Measurements from ENCODE around the gene TCF4.

Gene TCF4

DNA sequence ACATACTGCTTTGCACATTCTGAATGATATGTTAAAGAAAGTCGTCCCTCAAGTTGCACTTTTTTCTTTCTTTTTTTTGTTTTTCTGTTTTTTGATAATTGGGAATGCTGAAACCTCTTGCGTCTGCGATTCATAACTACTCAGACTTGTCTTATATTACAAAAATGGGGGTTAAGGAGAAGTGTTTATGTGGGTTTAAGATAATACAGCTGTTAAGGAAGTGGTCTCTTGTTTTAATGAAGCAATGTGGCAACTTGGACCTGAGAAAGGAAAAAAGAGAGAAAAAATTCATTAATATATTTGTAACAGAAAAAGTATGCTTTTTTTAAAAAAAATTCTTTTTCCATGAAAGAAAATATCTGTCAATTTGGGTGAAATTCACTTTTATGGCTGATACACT is 360.2 kb downstream of the TCF4 start:
- H3K4me3 ChIP-seq (ENCODE audit: low read length) = no peak overlapping the region
- TF ChIP-seq, protein P1, sequence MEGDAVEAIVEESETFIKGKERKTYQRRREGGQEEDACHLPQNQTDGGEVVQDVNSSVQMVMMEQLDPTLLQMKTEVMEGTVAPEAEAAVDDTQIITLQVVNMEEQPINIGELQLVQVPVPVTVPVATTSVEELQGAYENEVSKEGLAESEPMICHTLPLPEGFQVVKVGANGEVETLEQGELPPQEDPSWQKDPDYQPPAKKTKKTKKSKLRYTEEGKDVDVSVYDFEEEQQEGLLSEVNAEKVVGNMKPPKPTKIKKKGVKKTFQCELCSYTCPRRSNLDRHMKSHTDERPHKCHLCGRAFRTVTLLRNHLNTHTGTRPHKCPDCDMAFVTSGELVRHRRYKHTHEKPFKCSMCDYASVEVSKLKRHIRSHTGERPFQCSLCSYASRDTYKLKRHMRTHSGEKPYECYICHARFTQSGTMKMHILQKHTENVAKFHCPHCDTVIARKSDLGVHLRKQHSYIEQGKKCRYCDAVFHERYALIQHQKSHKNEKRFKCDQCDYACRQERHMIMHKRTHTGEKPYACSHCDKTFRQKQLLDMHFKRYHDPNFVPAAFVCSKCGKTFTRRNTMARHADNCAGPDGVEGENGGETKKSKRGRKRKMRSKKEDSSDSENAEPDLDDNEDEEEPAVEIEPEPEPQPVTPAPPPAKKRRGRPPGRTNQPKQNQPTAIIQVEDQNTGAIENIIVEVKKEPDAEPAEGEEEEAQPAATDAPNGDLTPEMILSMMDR (conservative IDR thresholded peaks at IDR 0.05; ENCODE audit: low read depth, low read length) = no peak
- DNase-seq (ENCODE audit: low read depth) = no peak

DNA sequence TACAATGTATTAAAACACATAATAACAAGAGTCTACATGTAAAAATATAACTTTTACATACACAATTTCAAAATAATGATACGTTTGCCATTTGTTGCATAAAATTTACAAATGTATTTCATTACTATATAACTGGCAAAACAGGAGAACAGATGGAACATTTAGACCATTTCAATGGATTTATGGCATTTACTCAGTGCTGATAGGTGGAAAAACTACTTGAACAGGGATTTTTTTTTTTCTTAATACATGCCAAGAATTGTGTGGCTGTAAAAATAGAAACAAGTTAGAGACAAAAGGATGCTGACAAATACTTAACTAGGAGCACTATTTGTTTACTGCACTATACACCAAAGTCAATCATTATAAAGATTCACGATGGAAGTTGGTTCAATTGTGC is 361.9 kb downstream of the TCF4 start:
- TF ChIP-seq, protein P1 (conservative IDR thresholded peaks at IDR 0.05; ENCODE audit: low read depth, low read length) = no peak
- no peak for DNase-seq (ENCODE audit: low read depth)
- no peak overlapping the region for H3K4me3 ChIP-seq (ENCODE audit: low read length)

DNA sequence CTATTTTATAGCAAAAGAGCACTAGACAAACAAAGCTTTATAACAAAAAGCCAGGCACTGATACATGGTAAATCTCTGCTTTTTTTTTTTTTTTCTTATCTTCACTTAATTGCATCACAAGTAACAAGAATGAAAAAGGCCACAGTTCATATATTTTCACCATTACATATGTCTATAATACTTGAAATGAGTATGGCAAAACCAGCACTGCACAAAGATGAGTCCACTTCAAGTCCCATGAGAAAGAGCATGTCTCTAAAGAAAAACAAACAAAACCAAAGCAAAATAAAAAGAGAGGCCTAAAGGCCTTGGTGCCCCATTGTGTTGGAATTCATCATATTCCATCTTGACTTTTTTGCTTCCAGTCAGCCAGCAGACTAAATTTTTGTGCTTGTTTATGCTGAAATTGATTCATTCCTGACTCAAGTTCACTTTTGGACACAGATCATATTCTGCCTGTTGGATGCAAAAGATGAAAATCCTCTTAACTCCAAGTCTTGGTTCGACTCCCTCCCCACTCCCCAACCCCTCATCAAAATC is 363.8 kb downstream of the TCF4 start:
- DNase-seq (ENCODE audit: low read depth) = no peak
- TF ChIP-seq, protein P1 (conservative IDR thresholded peaks at IDR 0.05; ENCODE audit: low read depth, low read length) = no peak

DNA sequence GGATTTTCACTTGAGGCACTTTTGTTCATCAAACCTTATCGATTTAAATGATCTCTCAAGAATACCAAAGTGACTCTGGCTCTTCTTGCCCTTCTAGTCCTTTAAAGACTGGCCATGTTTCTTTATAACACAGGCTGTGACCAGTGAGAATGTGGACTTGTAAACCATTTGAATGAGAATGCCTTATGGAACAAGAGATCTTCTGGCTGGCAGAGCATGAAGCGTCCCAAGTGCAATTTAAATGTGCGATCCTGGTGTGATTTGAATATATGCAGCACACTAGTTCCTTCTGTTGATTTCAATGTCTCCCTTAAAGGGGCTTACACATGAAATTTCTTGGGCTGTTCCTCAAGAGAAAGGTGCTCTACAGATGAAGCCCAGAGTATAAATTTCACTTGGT is 366.4 kb downstream of the TCF4 start:
- TF ChIP-seq, protein P1 (conservative IDR thresholded peaks at IDR 0.05; ENCODE audit: low read depth, low read length) = no peak
- no peak overlapping the region for H3K4me3 ChIP-seq (ENCODE audit: low read length)
- DNase-seq (ENCODE audit: low read depth) = no peak

More for the DNA sequence above, 363.8 kb downstream of the TCF4 start:
- H3K4me3 ChIP-seq (ENCODE audit: low read length) = no peak overlapping the region

DNA sequence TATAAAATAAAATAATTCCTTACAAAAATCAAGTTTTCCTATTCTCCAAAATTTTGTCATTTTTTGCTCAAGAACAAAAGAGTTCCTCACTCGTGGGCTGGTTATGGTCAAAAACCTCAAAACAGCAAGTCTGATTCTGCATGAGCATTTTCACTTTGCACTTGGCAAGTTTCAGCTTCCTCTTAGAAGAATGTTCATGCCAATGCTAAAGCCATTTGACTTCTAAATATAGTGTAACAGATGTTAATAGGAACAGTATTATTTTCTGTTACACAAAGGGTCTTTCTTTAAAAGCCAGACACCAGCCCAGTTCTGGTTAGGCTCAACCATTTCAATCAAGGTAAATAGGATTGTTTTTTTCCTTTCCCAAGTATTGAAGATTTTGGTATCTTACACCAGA is 367.5 kb downstream of the TCF4 start:
- no peak for DNase-seq (ENCODE audit: low read depth)
- TF ChIP-seq, protein P1 (conservative IDR thresholded peaks at IDR 0.05; ENCODE audit: low read depth, low read length) = no peak
- no peak overlapping the region for H3K4me3 ChIP-seq (ENCODE audit: low read length)

DNA sequence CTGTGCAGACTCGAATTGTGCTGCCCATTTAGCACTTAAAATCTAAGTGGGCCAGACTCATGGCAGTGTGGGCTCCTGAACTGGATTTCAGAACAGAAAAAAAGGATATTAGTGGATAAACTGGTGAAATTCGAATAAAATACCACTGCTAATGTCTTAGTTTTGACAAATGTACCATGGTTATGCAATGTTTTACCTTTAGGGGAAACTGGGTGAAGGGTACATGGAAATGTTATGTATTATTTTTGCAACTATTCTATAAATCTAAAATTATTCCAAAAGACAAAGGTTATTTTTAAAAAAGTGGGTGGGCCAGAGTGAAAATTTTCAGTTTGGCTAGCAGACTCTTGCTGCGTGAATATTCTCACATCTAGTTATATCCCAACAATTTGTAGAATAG is 368.2 kb downstream of the TCF4 start:
- TF ChIP-seq, protein P1 (conservative IDR thresholded peaks at IDR 0.05; ENCODE audit: low read depth, low read length) = no peak
- DNase-seq (ENCODE audit: low read depth) = no peak
- no peak overlapping the region for H3K4me3 ChIP-seq (ENCODE audit: low read length)

DNA sequence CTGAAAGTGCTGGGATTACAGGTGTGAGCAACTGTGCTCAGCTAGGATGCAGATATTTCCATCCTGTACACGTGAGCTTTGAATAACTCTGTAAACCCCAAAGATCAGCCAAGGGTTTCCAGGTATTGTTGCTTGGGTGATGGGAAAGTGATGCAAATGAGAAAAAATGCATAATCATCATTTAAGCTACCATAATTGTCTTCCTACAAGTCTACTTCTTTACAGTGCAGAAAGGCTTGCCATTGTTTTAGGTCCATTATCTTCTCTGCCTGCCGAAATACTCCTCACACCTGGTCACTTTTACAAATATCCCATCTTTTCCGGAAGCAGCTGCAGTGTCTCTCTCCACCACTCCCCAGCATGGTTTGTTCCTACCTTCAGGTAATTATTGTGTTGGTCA is 368.9 kb downstream of the TCF4 start:
- no peak for DNase-seq (ENCODE audit: low read depth)
- H3K4me3 ChIP-seq (ENCODE audit: low read length) = no peak overlapping the region
- TF ChIP-seq, protein P1 (conservative IDR thresholded peaks at IDR 0.05; ENCODE audit: low read depth, low read length) = no peak
